BE2C (cell line): ENCODE results near the gene ADAM10.

ENCODE experiments used
- DNase-seq: peaks from one replicate; pipeline ENCODE4 v3.0.0-alpha.2; 2020
- H3K27me3 ChIP-seq: fragments of 250-450 bp; sonication (Bioruptor Pico); 2 replicates; pipeline ENCODE4 v1.5.1; 2020; ENCODE audit warnings: mild to moderate bottlenecking
- H3K36me3 ChIP-seq: fragments of 250-450 bp; sonication (Bioruptor Pico); 2 replicates; pipeline ENCODE4 v1.5.1; 2020; ENCODE audit warnings: mild to moderate bottlenecking
- H3K4me1 ChIP-seq: fragments of 250-450 bp; sonication (Bioruptor Pico); 2 replicates; pipeline ENCODE4 v1.5.1; 2020
- H3K4me3 ChIP-seq: 2 replicates; pipeline ENCODE4 v1.5.1; 2011; ENCODE audit warnings: low read depth, low read length
- H3K9me3 ChIP-seq: fragments of 250-450 bp; sonication (Bioruptor Pico); 2 replicates; pipeline ENCODE4 v1.5.1; 2020
- TF ChIP-seq, protein P1 (sequence below): IDR thresholded peaks from 2 replicates; pipeline ENCODE4 v1.5.1; 2012; ENCODE audit warnings: mild to moderate bottlenecking, low read depth, low read length

Gene ADAM10

DNA sequence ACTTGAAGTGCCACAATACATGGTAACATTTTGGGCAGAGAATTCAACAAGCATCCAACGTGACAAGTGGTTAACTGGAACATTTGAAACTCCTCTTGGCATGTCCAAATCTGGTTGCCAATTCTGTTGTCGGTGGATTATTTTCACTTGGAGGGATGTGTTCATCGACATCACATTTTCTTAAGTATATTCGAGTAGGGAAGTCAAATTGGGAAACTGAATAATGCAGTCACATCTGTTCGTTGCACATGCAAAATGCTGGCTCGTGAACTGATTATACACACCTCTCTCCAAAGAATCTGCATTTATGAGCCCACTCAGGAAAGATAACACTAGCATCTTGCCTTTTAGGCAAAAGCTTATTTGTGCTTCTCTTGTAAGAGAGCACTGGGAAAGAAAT, 178.0 kb downstream of the ADAM10 start:
- DNase-seq, result no peak
- TF ChIP-seq, protein P1, sequence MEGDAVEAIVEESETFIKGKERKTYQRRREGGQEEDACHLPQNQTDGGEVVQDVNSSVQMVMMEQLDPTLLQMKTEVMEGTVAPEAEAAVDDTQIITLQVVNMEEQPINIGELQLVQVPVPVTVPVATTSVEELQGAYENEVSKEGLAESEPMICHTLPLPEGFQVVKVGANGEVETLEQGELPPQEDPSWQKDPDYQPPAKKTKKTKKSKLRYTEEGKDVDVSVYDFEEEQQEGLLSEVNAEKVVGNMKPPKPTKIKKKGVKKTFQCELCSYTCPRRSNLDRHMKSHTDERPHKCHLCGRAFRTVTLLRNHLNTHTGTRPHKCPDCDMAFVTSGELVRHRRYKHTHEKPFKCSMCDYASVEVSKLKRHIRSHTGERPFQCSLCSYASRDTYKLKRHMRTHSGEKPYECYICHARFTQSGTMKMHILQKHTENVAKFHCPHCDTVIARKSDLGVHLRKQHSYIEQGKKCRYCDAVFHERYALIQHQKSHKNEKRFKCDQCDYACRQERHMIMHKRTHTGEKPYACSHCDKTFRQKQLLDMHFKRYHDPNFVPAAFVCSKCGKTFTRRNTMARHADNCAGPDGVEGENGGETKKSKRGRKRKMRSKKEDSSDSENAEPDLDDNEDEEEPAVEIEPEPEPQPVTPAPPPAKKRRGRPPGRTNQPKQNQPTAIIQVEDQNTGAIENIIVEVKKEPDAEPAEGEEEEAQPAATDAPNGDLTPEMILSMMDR, result no peak
- H3K4me3 ChIP-seq, result no peak overlapping the region
- H3K9me3 ChIP-seq, result no peaks in the 10 kb centered on the region
- no peaks in the 10 kb centered on the region for H3K36me3 ChIP-seq
- H3K4me1 ChIP-seq, result no peaks in the 10 kb centered on the region
- no peaks in the 10 kb centered on the region for H3K27me3 ChIP-seq

DNA sequence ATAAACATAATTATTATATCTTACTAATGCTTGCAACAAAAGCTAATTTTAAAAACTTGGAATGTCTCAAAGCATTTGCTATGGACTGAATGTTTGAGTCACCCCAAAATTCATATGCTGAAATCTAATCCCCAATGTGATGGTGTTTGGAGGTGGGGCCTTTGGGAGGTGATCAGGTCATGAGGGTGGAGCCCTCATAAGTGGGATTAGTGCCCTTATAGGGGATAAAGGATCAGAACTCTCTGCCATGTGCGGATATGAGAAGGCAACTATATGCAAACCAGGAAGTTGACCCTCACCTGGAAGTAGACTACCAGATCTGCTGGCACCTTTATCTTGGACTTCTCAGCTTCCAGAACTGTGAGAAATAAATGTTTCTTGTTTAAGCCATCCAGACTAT, 180.1 kb downstream of the ADAM10 start:
- H3K9me3 ChIP-seq, result no peaks in the 10 kb centered on the region
- DNase-seq, result no peak
- H3K36me3 ChIP-seq, result no peaks in the 10 kb centered on the region
- TF ChIP-seq, protein P1, result no peak
- H3K4me3 ChIP-seq, result no peak overlapping the region
- no peaks in the 10 kb centered on the region for H3K27me3 ChIP-seq
- H3K4me1 ChIP-seq, result peaks cover 9% of the 10 kb centered on the region

DNA sequence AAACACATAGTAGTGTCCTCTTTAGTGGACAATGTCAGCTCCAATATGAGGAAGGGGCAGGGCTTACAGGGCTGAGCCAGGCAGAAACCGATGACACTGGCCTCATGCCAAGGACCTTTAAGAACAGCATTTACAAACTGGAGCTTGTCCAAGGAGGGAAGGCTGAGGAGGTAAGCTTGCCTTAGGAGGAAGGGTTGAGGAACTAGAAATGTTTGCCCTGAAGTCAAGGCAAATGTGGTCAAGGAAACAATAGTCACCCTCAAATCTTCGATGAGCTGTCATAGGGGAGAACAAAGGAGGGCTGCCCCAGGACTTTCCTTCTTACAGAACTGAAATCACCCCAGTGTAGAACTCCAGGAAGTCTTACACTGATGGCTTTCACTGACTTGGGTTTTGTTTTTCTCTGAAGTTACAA, 181.3 kb downstream of the ADAM10 start:
- H3K4me1 ChIP-seq, result peaks cover 9% of the 10 kb centered on the region
- H3K27me3 ChIP-seq, result no peaks in the 10 kb centered on the region
- TF ChIP-seq, protein P1, result no peak
- H3K36me3 ChIP-seq, result no peaks in the 10 kb centered on the region
- H3K4me3 ChIP-seq, result no peak overlapping the region
- peak; percentile 28 for DNase-seq
- no peaks in the 10 kb centered on the region for H3K9me3 ChIP-seq

DNA sequence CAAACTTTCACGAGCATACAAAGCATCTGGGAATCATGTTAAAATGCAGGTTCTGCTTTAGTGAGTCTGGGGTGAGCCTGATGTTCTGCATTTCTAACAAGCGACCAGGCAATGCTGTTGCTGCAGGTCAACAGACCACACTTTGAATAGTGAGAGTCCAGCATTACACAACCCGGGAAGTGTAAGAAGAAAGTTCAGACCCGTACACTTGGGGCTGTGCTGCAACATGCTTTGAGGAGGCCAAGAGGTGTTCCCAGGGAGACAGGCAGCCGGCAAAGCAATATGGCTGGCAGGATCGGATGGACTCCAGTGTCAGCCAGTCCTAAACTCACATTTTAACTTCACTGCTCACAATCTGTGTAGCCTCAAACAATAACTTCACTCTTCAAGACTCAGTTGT, 183.5 kb downstream of the ADAM10 start:
- TF ChIP-seq, protein P1, result no peak
- Histone ChIP-seq H3K4me1 (peaks cover 9% of the 10 kb centered on the region), H3K36me3 (no peaks in the 10 kb centered on the region), H3K27me3 (no peaks in the 10 kb centered on the region), H3K4me3 (no peak overlapping the region), H3K9me3 (no peaks in the 10 kb centered on the region)
- no peak for DNase-seq

DNA sequence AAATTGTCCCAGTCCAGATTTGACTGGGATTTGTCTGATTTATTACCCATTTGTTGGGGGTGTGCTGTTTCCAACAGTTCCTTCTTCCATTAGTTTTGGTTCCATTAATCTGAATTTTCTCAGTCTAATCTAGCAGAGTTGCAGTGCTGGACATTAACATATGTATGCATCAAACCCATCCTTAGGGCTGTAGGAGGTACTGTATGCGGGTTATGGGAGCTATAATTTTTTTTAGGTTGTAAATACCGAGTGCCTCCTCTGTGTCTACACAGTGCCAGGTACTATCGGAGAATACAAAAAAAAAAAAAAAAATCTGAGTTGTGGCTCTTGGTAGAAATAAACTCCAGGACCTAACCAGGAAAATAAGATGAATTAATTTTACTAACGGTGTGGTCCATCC, 183.9 kb downstream of the ADAM10 start:
- Histone ChIP-seq H3K4me1 (peaks cover 9% of the 10 kb centered on the region), H3K36me3 (no peaks in the 10 kb centered on the region), H3K27me3 (no peaks in the 10 kb centered on the region), H3K9me3 (no peaks in the 10 kb centered on the region), H3K4me3 (no peak overlapping the region)
- DNase-seq, result no peak
- TF ChIP-seq, protein P1, result no peak

DNA sequence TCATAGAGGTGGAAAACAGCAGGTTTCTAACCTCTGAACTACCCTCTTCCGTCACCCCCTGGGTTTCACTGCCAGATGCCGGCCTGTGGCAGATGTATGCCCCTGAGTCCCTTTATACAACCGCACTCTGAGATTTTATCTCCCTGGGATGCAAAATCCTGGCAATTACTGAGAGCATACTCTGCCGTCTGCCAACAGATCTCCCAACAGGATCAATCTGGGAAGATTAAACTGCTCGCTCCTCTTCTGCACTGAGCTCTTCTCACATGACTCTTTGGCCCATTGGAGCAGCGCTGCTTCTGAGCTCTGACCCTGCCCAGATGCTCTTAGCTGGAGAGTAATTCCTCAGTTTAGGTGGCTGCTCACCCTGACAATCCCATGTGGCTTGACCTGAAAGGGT, 184.5 kb downstream of the ADAM10 start:
- H3K9me3 ChIP-seq, result no peaks in the 10 kb centered on the region
- peak; percentile 47 for DNase-seq
- H3K4me3 ChIP-seq, result no peak overlapping the region; the same call in 1 of the 2 replicates
- H3K4me1 ChIP-seq, result peaks cover 9% of the 10 kb centered on the region
- TF ChIP-seq, protein P1, result no peak
- H3K27me3 ChIP-seq, result no peaks in the 10 kb centered on the region
- H3K36me3 ChIP-seq, result no peaks in the 10 kb centered on the region
